DMS153 treated with DMSO at 0.1 percent for 48 hours (cell line): ENCODE data around the gene RGS6.

ENCODE experiments used
- DNase-seq: peaks from one replicate; lab custom pipeline; 2025; ENCODE audit not compliant: unreplicated experiment; lab: John Stamatoyannopoulos, UW

Gene RGS6

DNA sequence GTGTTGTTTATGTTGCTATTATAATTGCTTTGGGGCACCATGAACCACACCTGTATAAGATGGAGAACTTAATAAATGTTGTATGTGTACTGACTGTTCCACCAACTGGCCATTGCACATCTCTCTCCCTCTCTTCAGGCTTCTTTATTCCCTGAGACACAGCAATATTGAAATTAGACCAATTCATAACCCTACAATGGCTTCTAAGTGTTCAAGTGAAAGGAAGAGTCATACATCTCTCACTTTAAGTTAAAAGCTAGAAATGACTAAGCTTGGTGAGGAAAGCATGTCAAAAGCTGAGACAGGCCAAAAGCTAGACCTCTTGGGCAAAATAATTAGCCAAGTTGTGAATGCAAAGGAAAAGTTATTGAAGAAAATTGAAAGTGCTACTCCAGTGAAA lies 373.3 kb downstream of the RGS6 start:
- DNase-seq: no peak

DNA sequence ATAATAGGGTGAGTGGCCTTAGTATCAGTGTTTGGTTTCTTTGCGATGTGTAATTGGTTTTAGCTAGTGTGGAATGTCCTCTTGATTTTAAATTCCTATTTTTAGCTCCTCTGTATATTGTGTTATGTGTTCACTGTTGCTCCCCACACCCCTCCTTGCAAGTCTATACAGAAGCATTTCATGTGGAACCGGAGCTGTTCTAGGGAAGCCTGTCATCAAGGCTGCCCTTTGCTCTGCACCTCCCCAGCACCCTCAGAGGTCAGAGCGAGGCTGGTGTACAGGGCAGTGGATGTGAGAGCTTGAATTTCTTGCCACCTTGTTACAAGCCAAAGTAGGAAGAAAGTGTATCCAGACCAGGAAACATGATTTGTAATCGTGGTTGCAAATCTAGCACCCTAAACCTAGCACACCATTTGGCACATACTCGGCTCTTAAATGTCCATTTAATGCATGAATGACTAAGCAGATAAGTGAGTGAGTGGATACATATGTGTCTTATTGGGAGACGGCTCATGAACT lies 376.8 kb downstream of the RGS6 start:
- DNase-seq: no peak

DNA sequence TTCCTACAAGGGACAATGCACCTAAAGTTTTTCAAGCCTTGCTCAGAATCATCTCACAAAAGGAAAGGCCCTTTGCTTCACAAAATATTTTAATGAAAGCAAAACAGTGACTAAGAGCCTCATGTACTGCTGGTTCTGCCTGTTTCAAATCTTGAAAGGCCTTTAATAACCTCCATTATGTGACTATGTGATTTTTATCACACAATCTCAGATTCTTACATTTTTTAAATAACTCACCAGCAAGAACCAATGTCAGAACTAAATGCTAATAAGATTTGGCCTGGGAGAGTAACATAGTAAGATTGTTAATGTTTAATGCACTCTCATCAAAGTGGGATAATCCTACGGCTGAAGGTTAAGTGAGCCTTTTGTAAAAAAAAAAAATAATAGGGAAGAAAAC lies 378.9 kb downstream of the RGS6 start:
- DNase-seq: no peak

DNA sequence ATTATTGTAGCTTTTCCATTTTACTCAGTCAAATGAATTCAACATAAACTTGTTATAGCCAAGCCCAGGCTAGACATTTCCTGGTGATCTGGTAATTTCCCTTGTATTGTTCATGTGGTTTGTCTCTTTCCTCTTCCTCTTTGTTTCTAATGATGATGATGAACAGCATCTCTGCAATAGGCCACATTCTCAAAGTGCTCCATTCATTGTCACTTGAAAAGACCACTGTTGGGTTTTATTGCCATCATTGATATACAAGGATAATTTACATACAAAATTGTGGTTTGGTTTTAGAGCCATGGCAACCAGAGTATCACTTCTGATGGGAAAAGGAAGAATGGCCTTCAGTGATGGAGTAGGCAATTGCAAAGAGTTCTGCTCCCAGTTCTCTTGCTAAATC lies 379.3 kb downstream of the RGS6 start:
- no peak for DNase-seq

DNA sequence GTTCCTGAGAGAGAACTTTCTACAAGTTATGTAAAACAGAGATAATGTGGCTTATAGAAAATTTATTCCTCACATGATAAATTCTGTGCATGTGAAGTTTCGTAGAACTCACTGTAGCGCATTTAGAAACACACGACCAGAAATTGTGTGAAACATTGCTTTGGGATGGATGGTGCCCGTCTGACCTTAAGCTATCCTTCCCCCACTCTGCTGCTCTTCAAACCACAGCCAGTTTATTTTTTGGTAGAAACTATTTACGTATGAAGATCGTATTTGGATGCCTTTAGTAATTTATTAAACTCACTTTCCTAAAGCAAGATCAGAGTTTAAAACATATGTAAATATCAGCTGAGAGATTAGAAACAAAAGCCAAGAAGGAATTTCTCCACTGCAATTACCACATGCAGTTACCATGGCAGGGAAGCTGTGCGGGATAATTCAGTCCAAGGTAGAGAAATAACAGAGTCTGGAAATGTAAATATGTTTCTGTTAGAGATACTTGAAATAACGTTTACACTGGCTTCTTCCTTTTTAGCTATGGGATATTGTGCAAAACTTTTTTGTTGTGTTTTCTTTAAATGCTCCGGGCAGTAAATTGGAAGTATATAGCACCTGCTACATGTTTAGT lies 382.7 kb downstream of the RGS6 start:
- no peak for DNase-seq

DNA sequence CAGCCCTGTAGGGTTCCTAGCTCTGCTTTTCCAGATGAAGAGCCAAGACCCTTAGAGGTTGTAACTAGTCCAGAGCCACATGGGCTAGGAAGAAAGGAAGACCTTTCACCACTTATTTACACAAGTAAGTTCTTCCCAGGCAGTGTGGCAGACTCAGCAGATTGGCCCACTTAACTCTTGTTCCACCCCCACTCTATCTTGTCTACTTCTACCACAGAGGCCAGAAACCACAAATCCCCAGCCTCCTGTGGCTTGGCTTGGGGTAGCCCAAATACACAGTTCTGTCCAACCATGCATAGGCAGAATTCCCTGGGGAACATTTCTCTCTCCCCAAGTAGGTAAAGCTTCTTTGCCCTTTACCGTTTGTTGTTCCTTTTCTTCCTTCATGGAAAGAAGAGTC lies 383.5 kb downstream of the RGS6 start:
- no peak for DNase-seq

DNA sequence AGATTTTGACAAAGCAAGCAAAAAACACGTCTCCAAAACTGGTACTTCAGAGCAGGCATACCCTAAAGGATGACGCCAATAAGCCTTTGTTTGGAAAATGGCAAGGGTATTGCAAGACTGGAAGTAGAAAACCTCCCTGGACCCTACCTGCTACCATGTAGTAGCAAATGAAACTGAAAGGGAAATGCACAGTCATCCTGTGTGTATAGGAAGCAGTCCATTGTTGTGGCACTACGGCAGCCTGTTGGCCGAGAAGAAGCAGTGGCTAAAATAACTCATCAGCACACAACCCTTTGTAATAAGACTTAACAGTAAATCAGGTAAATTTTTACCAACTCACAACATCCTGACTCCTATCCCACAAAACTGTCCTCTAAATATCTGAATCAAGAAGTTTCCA lies 386.4 kb downstream of the RGS6 start:
- no peak for DNase-seq

DNA sequence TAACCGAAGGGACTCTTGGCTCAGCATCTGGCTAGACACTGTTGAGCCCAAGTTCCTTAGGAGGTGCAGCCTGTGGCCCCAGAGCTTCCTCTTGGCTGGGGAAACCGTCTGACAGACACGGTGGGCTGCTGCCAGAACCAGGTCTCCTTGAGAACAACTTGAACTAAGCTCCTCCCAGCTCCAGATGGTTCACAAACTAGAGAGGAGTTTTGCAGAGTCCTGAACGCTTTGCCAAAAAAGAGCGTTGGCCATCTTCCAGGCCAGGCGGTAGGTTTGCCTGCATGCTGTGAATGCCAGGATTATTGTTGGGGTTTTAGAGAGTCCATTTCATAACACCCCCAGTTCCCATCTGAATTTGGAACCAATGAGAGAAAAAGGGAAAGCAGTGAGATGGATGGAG lies 399.8 kb downstream of the RGS6 start:
- no peak for DNase-seq

DNA sequence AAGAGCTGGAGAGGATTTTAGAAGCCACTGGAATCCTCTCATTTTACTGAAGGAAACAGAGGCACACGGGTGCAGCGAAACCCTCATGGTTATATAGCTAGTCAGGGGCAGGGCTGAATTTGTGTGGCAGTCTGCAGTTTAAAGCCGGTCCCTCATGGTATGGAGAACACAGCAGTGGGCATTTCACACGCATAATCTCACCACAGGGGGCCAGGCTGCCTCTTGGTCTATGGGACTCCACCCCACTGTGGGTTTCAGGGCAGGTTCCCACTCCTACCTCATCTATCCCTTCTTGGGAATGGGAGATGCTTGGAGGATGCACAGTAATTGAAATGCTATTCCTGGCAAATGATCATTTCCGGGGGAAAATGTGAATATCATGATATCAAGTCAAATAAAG lies 400.6 kb downstream of the RGS6 start:
- DNase-seq: no peak

DNA sequence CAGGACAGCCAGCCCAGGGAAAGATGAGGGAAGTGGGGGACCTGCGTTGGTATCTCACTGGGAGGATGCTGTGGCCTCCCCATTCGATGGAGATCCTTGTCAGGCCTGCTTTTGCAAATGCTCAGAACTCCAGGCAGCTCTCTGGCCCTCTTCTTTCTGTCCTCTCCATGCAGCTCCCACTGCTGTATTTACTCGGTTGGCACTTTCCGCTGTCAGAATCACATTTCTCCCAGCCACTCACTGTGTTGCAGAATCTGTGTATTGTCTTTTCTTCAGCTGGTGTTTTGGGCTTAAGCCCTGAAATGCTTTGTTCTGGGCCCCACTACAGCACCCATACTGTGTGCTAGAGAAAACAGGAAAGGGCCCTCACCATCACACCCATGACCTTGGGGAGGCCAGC lies 401.1 kb downstream of the RGS6 start:
- DNase-seq: no peak

DNA sequence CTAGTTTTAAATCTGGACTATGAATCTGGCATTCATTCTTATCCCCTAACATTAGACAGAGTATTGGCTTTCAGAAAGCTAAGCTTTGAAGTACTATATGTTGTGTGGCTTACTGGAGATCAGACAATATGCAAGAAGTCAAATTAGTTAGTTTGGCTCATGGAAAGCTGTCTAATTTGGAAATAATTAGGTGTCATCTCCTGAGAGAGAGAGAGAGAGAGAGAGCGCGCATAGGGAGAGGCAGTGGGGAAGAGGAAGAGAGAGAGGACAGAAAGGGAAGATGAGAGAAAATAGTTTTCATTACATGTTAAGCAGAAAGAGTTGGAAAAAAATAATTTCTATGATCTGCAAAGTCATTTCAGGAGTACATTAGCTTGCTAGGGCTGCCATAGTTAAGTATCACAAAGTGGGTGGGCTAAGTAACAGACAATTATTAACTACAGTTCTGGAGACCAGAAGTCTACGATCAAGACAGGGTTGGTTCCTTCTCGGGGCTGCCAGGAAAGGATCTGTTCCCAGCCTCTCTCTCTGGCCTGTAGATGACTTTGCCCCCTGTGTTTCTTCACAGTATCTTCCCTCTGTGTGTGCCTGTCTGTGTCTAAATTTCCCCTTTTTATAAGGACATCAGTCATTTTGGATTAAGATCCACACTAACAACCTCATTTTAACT lies 404.2 kb downstream of the RGS6 start:
- no peak for DNase-seq

DNA sequence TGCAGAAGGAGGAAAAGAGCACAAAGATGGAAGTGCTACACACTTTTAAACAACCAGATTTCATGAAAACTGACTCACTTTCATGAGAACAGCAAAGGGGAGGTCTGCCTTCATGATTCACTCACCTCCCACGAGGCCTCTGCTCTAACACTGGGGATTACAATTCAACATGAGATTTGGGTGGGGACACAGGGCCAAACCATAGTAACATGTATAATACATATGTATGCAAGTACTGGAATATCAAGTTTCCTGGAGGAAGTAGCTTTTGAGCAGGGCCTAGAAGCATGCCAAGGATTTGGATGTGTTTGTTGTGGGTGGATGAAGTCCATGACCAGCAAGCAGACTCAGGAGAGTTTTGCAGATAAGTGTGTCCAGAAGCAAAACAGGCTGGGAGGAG lies 409.0 kb downstream of the RGS6 start:
- DNase-seq: no peak

DNA sequence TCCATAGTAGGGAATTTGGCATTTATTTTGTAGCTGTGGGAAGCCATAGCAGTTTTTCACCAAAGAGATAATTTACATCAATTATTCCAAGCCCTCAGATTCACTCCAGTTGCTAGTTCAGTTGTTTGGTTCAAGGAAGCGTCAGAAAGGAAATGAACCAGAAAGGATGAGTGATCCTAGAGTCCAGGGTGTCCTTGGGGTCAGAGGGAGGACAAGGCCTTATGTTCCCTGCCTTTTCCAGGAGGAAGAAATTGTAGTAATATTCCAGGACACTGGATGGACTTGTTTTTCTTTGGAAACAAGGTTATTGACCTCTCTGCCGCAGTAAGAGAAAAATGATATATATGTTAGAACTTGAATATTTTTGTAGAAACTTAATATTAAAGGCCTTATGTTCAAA lies 409.5 kb downstream of the RGS6 start:
- no peak for DNase-seq

DNA sequence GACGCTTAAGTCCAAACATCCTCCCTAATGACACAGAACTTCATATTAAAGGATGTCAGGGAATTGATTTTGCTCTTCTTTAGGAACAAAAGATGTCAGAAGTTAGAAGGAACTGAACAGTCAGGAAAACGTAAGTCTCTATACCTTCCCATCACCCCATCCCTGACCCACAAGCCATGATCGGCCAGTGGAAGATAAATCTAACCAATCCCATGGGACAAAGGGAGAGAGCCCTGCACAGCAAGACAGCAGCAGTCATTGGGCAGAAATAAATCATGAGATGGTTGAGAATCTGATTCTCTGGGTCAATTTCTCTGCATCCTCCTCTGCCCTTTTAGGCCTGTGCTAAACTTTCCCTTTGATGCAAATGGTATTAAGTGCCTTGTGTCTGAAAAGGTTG lies 414.9 kb downstream of the RGS6 start:
- no peak for DNase-seq

DNA sequence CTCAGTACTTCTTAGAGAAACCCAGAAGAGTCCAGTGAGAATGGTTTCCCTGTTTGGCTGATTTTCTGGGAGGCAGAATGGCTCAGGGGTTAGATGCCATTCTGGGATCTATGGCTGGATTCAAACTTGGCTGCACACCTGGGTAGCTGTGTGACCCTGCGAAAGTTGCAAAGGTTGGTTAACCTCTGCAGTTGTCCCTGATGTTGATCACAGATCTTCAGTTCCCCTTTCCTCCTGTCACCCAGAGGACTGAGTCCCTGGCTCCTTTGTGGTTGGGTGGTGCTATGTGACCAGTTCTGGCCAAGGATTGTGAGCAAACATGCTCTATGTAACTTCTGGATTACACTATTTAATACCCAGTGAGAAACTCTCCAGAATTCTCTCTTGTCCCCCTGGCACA lies 418.0 kb downstream of the RGS6 start:
- DNase-seq: no peak

DNA sequence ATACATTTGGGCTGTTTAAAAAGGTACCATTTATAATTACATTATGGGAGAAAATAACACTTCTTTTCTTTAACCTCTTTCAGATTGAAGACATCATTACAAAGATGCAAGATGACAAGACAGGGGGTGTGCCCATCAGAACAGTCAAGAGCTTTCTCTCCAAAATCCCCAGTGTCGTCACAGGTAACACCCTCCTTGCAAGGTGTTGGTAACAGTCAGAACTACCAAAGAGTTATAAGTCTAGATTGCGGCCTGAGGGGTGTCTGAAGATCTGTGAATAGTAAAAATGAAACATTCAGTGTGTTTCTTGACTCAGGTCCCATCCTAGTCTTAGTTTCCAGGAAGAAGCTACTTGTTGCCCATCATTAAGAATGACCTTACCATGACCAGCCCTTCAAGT lies 419.8 kb downstream of the RGS6 start:
- DNase-seq: no peak

DNA sequence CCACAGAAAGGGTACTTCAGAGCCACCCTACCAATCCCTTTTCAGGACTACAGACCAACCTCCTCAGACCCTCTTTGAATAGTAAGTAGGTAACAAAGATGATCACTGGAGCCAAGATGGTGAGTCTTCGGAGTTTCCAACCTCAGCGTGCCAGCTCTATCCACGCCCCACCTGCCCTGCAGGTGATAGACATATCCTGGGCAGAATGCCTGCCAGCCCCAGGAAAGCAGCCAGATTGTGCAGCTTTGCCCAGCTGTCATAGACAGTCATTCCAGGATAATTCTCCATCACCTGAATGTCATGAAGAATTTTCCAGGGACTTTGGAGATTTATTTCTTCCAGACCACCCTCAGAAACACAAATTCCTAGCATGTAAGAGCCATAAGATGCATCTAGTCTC lies 434.4 kb downstream of the RGS6 start:
- DNase-seq: no peak

DNA sequence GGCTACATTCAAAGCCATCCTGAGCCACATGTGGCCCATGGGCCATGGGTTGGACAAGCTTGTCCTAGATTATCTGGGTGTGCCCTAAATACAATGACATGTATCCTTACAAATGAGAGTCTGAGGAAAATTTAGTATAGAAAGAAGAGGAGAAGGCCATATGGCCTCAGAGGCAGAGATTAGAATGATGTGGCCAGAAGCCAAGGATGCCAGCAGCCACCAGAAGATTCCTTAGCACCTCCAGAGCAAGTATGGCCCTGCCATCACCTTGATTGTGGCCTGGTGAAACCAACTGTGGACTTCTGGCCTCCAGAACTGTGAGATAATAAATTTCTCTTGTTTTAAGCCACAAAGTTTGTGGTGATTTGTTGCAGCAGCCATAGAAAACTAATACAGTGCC lies 436.9 kb downstream of the RGS6 start:
- DNase-seq: no peak

DNA sequence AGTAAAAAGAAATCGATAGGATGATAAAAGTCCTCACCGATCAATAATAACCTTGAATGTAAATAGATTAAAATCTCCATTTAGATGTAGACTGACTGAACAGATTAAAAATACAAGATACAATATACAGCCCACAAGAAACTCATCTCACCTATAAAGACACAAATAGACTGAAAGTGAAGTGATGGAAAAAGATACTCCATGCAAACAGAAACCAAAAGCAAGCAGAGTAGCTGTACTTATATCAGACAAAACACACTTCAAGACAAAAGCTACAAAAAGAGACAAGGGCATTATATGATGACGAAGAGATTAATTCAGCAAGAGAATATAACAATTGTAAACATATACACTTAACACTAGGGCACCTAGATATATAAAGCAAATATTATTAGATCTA lies 444.8 kb downstream of the RGS6 start:
- no peak for DNase-seq

DNA sequence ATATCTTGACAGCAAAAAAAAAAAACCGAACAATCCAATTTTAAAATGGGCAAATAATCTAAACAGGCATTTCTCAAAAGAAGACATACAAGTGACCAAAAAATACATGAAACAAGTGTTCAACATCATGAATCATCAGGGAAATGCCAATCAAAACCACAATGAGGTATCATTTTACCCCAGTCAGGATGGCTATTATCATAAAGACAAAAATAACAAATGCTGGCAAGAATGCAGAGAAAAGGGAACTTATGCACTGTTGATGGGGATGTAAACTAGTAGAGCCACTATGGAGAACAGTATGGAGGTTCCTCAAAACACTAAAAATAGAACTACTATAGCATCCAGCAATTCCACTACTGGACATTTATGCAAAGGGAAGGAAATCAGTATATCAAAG lies 448.2 kb downstream of the RGS6 start:
- DNase-seq: no peak

DNA sequence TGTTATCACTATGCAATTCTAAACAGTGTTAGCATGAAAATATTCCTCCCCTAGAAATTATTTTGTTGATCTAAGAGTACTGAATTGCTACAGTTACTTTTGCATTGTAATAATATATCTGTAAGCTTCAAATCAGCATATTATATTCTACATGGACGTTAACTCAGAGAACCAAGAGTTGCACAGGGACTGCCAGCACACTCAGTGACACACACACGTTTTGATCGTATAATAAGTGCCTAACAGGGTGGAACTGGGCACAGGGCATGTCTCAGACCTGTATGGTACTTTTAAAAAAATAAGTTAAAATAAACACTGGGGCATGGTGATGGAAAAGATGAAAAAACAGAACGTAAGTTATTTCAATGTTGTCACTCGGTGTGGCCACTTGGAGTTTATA lies 451.6 kb downstream of the RGS6 start:
- DNase-seq: no peak

DNA sequence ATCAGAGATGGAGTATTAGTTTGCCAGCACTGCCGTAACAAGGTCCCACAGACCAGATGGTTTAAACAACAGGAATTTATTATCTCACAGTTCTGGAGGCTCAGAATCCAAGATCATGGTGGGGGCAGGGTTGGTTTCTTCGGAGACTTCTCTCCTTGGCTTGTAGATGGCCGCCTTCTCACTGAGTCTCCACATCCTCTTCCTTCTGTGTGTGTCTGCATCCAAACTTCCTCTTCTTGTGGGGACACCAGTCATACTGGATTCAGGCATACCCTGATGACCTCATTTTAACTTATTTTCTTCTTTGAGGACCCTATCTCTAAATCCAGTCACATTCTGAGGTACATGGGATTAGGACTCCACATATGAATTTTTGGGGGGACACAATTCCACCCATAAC lies 455.5 kb downstream of the RGS6 start:
- DNase-seq: no peak

DNA sequence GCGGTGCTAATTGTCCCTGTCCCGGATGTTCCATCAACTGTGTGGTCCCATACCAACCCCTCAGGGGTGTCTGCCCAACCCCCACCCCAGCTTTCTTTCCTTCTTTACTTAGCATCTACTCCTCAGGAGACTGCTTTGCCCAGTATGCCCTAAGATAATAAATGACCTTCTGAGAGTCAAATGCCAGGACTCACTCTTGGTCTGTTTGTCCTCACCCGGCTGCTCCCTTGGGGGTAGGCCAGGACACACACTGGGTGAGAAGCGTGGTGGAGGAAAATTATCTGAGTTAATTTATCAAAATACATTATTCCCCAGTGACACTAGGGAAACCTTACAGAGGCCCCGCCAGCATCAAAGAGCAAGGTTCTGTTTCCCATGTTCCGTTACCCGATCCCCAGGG lies 457.0 kb downstream of the RGS6 start:
- no peak for DNase-seq
